ENCODE results near the gene WAPL.

DNA sequence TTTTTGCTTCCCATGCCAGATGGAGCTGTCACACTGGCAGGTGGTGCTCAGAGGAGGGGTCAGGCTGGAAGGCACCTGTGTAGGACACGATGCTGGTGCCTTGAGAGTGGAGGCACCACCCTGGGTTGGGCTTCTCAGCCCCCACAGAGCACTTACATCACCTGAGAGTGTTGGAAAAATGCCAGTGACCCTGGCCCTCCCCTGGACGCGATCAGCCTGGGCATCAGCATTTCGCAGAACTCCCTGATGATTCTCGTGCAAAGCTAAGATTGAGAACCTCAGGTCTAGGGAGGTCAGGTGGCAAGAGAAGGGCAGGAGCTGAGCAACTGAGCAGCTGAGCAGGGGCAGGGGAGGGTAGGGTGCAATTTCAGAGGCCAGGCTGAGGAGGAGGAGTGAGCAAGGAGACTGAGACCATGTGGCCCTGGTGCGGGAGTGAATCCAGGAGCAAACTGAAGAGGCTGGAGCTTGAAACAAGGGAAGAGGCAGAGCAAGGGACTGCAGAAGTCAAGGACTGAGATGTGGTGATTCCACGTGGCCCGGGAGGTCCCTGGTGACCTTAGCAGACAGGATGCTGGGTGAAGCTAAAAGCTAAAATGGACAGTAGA is 130.3 kb downstream of the WAPL start:
- no peak for TF ChIP-seq CTCF (IDR thresholded peaks at IDR 0.05; ENCODE audit: low read length)
- TF ChIP-seq EZH2 (optimal IDR thresholded peaks at IDR 0.05; ENCODE audit: low read depth, low read length) = no peak

Data from MM.1S (cell line).